Measurements from ENCODE around the gene RAP1GAP2. TPM values are rescaled to one million over a fixed set of nuclear protein-coding genes. Genes with fewer than 3 reads are reported as not detected.

RAP1GAP2 gene
- total RNA-seq, 4 donors from 2014 or later, result 4.9 to 12.4 (median 10.0) TPM

- Histone ChIP-seq H3K4me3 (no peak overlapping the region), H3K36me3 (no peaks in the 10 kb centered on the region), H3K9me3 (no peaks in the 10 kb centered on the region), H3K27ac (no peak overlapping the region), H3K27me3 (peaks cover 0 to 54% (median 0%) of the 10 kb centered on the region in 4 donors), H3K4me1 (peaks cover 0 to 17% (median 0%) of the 10 kb centered on the region in 3 donors)
- no peak for DNase-seq
- intact Hi-C loops (cut with DNase I), result no loop called here
- 63 to 83% methylated on average over 8 to 10 of the region's 11 CpGs for WGBS, 2 donors
- no peak for TF ChIP-seq POLR2A (IDR thresholded peaks at IDR 0.05)
- TF ChIP-seq CTCF (IDR thresholded peaks at IDR 0.05), result no peak
Observed at GRCh38 chr17:2800367-2800766, 4.1 kb downstream of the RAP1GAP2 start.

- Histone ChIP-seq H3K27me3 (peaks cover 0 to 39% (median 0%) of the 10 kb centered on the region in 4 donors), H3K9me3 (no peaks in the 10 kb centered on the region), H3K27ac (no peak overlapping the region), H3K4me3 (no peak overlapping the region), H3K4me1 (peaks cover 0 to 11% (median 0%) of the 10 kb centered on the region in 3 donors), H3K36me3 (no peaks in the 10 kb centered on the region)
- TF ChIP-seq CTCF (IDR thresholded peaks at IDR 0.05), result no peak
- TF ChIP-seq POLR2A (IDR thresholded peaks at IDR 0.05), result no peak
- 55 to 56% methylated on average over 6 of the region's 6 CpGs for WGBS, 2 donors
- intact Hi-C loops (cut with DNase I), result no loop called here
- DNase-seq, result no peak
Observed at GRCh38 chr17:2801841-2802240, 5.6 kb downstream of the RAP1GAP2 start.

- 81 to 95% methylated on average over 8 of the region's 8 CpGs for WGBS, 2 donors
- no peaks in the 10 kb centered on the region for H3K9me3 ChIP-seq
- DNase-seq, result no peak
- H3K4me3 ChIP-seq, result no peak overlapping the region
- peaks cover 0 to 4% (median 0%) of the 10 kb centered on the region in 3 donors for H3K4me1 ChIP-seq
- no peaks in the 10 kb centered on the region for H3K36me3 ChIP-seq
- intact Hi-C loops (cut with DNase I), result no loop called here
- no peak for TF ChIP-seq CTCF (IDR thresholded peaks at IDR 0.05)
- no peak for TF ChIP-seq POLR2A (IDR thresholded peaks at IDR 0.05)
- H3K27ac ChIP-seq, result no peak overlapping the region
- peaks cover 0 to 32% (median 0%) of the 10 kb centered on the region in 4 donors for H3K27me3 ChIP-seq
Observed at GRCh38 chr17:2802574-2802973, 6.3 kb downstream of the RAP1GAP2 start.

- intact Hi-C loops (cut with DNase I), result no loop called here
- H3K9me3 ChIP-seq, result no peaks in the 10 kb centered on the region
Observed at GRCh38 chr17:2803386-2803785, 7.1 kb downstream of the RAP1GAP2 start.

GRCh38 chr17:2803971-2804370, 7.7 kb downstream of the RAP1GAP2 start:
- Histone ChIP-seq H3K4me3 (no peak overlapping the region), H3K9me3 (no peaks in the 10 kb centered on the region), H3K27ac (no peak overlapping the region), H3K27me3 (peaks cover 0 to 18% (median 0%) of the 10 kb centered on the region in 4 donors), H3K4me1 (no peaks in the 10 kb centered on the region), H3K36me3 (no peaks in the 10 kb centered on the region)
- TF ChIP-seq CTCF (IDR thresholded peaks at IDR 0.05) (no peak), POLR2A (IDR thresholded peaks at IDR 0.05) (no peak)
- no CpG with 5 or more reads among the region's 4 CpGs for WGBS, 2 donors
- intact Hi-C loops (cut with DNase I), result no loop called here
- DNase-seq, result no peak

More at GRCh38 chr17:2803386-2803785, 7.1 kb downstream of the RAP1GAP2 start:
- WGBS, 2 donors, result 77 to 79% methylated on average over 14 of the region's 14 CpGs
- Histone ChIP-seq H3K4me3 (no peak overlapping the region), H3K27ac (no peak overlapping the region), H3K36me3 (no peaks in the 10 kb centered on the region), H3K27me3 (peaks cover 0 to 24% (median 0%) of the 10 kb centered on the region in 4 donors), H3K4me1 (no peaks in the 10 kb centered on the region)
- DNase-seq, result no peak
- TF ChIP-seq POLR2A (IDR thresholded peaks at IDR 0.05), result no peak
- TF ChIP-seq CTCF (IDR thresholded peaks at IDR 0.05), result no peak
